Skin of body (tissue), 2 donors: ENCODE measurements around the gene P2RX3. TPM values are rescaled to one million over a fixed set of nuclear protein-coding genes. Genes with fewer than 3 reads are reported as not detected.
A peak's percentile ranks its signal among the peaks of the same experiment; 100 is the strongest.
"Not testable (repeated sequence)": the region's sequence is repeated elsewhere in the genome, so short reads cannot be mapped to it uniquely, and the experiment has no call there.

Experiments used
- DNase-seq: peaks from one replicate; lab custom pipeline; 2025; lab: John Stamatoyannopoulos, UW
- total RNA-seq: library from RNA; depleted of rRNA; stranded (reverse); fragments of >200 nt; gene quantifications from one replicate; pipeline ENCODE4 v1.2.3, GENCODE V29; 2014

Gene P2RX3
- total RNA-seq, 1 donor from 2014 or later, result 0.30 TPM

- peak; percentile 80 for DNase-seq
Observed at GRCh38 chr11:57324154-57324885, 13.8 kb upstream of the P2RX3 start.

- peak; percentile 97 for DNase-seq
Observed at GRCh38 chr11:57324886-57325734, 13.0 kb upstream of the P2RX3 start, which contains the start of gene TNKS1BP1. Gene TNKS1BP1 (minus strand): TSS chr11:57324952. CDS start chr11:57321885, 3,067 bp downstream.

DNA sequence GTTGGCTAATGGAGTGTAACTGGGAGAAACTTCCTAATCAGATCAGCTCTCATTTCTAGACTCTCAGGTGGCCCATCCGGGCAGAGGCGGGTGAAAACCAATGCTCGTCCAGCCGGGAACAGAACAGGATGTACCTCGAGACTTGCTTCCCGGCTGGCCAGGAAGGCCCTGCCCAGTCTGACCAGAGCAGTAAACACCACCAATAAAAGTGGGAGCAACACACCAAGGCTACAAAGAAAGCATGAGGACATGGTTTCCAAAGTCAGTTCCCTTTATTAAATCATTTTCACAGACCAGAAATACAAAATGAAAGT, 12.5 kb upstream of the P2RX3 start:
- peak; percentile 40 for DNase-seq

DNA sequence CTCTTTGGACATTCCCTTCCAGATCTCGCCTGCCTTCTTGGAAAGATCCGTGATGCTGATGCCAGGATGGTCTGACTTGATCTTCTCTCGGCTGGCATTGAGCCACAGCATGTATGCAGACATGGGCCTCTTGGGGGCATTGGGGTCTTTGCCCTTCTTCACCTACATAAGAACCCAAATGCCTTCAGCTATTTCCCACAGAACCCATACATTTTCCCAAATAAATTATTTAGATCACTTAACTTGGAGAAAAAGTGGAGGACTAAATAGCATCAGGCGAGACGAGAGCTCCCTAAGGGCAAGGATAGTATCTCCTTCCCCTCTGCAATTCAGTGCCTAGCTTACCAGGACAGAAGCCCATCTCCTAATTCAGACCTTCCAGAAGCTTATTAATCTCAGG, 10.4 kb upstream of the P2RX3 start:
- DNase-seq, result no peak

DNA sequence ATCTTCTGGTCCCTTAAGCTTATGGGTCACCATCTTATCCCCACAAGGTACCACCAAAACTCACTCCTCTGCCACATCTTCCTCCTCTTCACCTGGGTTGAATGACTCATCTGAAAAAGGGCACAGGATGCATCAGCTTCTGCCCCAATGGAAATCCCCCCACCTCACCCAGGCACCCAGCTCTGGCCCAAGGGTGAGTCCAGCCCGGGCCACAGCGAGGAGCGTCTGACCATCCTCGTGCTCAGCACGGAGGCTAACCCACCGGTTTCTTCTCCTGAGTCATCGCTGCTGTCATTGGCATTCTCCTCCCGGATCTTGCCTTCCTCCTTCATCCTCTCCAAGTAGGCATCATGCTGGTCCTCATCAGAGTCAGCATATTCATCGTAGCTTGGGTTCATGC, 8.1 kb upstream of the P2RX3 start:
- no peak for DNase-seq

DNA sequence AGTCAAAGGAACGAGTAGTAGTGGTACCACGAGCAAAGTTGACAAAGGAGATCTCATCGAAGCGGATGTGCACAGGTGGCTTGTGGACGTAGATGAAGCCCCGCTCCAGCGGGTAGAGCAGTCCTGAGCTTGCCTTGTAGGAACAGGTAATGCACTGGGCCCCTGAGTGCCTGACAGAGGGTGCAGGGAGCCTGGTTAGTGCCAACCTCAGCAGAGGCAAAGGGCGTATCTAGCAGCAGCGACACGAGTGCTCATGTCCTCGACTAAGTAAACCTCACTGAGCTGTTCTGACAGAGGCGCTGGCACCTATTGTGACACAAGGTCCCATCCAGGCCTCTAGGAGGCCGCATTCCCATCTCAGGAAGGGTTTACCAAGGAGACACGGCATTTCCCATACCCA, 6.4 kb upstream of the P2RX3 start:
- DNase-seq, result no peak

GRCh38 chr11:57332694-57333440, 5.3 kb upstream of the P2RX3 start:
- no peak for DNase-seq

DNA sequence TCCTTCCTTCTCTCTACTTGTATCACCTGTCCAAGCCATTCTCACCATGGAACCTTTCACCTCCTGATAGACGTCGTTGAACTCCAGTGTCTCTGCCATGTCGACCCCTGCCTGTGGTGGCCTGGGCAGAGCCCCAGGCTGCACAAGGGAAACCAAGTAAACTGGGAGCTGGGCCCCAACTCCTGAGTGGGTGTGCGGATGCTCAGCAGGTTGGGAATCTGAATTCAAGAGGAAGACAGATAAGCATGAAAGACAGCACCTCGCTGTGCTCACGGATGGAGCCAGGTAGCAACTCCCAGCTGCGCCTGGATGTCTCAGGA, 3.2 kb upstream of the P2RX3 start:
- no peak for DNase-seq

DNA sequence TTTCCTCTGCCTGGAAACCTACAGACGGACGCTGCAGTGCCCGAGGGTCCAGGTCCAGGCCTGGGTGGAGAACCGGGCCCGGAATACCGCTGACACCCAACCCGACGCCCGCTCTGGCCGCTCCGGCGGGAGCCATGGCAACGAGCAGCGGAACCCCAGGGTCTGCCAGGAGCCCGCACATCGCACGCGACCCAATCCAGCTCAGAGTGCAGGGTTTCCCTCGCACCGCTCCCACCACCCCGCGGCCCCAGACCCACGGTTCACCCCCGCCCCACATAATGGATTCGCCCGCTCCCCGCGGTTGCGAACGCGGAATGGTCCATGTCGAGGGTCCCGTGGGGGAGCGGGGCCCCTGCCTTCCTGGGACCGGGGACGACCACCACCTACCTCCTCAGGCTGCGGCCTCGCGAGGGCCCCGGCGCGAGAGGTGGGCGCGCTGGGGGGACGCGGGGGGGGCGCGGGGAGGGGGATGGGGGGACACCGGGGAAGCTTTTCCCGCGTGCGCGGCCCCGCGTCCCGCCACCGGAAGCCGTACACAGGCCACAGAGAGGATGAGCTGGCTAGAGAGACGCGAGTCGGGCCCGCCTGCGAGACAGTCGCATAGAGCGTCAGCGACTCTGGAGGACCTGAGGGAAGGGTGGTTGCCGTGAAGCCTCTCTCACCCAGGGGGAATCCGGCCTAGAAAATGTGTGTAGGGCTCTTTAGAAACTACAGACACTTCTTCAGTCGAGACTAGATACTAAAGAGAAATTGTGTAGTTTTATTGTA, 2.6 kb upstream of the P2RX3 start, which contains the start of gene SSRP1:
Gene SSRP1 (minus strand): TSS at position 550 of the 768 bp plus-strand sequence. CDS start 771 bp downstream, outside the sequence.
- DNase-seq, result peak; percentile 83

DNA sequence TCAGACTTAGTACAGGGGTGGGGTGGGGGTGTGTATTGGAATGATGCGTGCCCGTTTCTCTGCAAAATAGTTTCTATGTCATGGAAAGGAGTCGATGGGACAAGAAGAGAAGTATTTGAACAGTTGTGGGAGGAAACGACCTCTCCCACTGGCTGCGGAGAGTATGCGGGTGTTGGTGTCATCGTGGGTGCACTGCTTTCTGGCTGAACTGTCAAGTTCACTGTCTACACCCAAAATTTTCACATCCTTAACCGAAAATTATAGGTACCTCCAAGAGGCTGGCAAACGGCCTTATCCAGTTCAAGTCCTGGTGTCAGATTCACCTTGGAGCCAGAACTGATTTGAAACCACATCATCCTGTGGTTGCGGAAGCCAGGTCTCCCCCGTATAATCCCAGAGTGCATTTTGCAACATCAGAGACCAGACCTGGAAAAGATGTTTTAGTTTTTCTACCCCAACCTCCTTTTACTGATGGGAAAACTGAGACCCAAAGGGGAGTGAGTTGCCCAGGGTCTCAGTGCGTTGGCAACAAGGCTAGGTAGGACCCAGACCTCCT, 2.0 kb upstream of the P2RX3 start:
- DNase-seq, result no peak

DNA sequence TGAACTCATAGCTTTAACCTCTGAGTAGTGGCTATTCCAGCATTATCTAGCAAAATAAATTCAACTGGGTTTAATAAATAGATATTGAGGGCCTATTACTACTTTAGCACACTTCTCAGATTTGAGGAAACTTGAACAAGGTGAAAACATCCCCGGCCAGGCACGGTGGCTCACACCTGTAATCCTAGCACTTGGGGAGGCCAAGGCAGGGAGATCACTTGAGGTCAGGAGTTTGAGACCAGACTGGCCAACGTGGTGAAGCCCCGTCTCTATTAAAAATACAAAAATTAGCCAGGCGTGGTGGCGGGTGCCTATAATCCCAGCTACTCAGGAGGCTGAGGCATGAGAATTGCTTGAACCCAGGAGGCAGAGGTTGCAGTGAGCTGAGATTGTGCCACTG, 1.3 kb upstream of the P2RX3 start:
- DNase-seq, result not testable (repeated sequence)

DNA sequence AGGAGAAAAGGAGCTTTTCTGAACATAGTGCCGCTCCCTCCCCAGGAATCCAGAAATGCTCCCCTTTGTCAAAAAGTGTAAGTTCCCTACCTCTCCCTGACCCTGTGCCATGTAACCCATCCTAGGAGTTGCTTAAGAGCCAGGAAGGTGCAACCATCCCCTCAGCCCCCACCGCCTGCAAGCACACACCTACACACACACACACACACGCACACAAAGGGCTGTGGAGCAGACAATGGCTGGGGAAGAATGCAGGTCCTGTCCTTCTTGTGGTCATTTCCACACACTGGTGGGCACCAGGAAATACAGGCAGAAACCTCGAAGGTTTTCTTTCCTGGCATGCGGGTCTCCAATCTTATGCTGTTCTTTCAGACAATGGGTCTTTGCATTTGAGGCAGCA, 1.2 kb downstream of the P2RX3 start:
- DNase-seq, result no peak

- DNase-seq, result no peak
Observed at GRCh38 chr11:57340039-57340615, 2.0 kb downstream of the P2RX3 start.

GRCh38 chr11:57341250-57341808, 3.2 kb downstream of the P2RX3 start:
- DNase-seq, result no peak

GRCh38 chr11:57342702-57343101, 4.5 kb downstream of the P2RX3 start:
- no peak for DNase-seq

DNA sequence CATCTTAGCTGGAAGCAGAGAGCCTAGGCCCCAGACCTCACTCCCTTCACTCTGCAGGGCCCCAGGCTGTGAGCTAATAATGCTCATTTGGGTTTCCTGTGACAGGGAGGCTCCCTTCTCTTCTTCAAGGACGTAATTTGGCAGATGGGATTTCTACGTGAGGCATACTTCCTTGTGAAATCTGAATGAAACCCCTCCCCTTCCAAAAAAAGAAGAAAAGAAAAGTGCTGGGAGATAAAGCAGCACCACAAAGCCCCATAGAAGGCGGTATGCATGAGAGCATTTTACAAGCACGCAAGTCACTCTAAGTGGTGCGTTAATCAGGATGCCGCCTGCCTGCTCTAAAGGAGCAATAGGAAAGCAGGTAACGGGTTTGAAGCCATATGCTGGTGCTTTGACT, 5.7 kb downstream of the P2RX3 start:
- no peak for DNase-seq

GRCh38 chr11:57344826-57345225, 6.7 kb downstream of the P2RX3 start:
- no peak for DNase-seq

- DNase-seq, result peak; percentile 52
Observed at GRCh38 chr11:57345555-57346211, 7.5 kb downstream of the P2RX3 start.

GRCh38 chr11:57347336-57347735, 9.2 kb downstream of the P2RX3 start:
- no peak for DNase-seq

DNA sequence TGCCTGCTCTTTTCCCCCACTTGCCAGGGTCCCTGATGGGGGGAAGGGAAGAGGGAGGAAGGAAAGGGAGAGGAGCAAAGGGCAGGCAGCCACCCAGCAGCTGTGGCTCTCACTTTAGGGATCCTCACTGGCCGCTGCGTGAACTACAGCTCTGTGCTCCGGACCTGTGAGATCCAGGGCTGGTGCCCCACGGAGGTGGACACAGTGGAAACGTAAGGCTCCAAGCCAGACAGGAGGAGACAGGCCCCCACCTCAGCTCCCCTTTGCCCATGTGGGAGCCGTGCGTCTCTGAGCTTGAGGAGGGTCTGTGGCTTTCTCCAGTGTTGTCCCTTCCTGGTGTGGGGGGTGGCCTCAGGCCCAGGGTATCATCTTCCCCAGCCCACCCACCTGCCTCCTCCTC, 9.9 kb downstream of the P2RX3 start:
- no peak for DNase-seq
